ENCODE measurements around the gene MTRFR. TPM values are rescaled to one million over a fixed set of nuclear protein-coding genes. Genes with fewer than 3 reads are reported as not detected.

Gene MTRFR
- total RNA-seq, 4 donors from 2014 or later: 14.4 to 17.9 (median 16.2) TPM

DNA sequence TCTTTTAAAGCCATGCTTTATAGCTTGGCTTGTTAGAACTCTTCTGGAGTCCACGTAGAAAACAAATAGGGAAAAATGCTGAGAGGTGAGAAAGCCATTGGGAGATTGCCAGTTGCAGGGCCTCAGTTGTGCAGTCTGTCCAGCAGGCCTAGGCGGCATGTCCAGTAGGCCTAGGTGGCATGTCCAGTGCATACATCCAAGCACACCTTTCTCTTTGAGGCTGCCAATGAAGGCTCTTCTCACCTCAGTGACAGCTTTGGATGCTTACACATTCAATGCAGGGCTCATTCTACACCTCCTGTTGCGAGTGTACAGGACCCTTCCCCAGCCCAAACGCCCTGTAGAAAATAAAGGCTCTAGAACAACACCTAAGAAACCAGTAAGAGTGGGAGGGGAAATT lies 25.4 kb downstream of the MTRFR start:
- TF ChIP-seq, protein P1, sequence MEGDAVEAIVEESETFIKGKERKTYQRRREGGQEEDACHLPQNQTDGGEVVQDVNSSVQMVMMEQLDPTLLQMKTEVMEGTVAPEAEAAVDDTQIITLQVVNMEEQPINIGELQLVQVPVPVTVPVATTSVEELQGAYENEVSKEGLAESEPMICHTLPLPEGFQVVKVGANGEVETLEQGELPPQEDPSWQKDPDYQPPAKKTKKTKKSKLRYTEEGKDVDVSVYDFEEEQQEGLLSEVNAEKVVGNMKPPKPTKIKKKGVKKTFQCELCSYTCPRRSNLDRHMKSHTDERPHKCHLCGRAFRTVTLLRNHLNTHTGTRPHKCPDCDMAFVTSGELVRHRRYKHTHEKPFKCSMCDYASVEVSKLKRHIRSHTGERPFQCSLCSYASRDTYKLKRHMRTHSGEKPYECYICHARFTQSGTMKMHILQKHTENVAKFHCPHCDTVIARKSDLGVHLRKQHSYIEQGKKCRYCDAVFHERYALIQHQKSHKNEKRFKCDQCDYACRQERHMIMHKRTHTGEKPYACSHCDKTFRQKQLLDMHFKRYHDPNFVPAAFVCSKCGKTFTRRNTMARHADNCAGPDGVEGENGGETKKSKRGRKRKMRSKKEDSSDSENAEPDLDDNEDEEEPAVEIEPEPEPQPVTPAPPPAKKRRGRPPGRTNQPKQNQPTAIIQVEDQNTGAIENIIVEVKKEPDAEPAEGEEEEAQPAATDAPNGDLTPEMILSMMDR (IDR thresholded peaks at IDR 0.05): no peak
- TF ChIP-seq POLR2A (IDR thresholded peaks at IDR 0.05): no peak
- H3K27me3 ChIP-seq: no peaks in the 10 kb centered on the region

DNA sequence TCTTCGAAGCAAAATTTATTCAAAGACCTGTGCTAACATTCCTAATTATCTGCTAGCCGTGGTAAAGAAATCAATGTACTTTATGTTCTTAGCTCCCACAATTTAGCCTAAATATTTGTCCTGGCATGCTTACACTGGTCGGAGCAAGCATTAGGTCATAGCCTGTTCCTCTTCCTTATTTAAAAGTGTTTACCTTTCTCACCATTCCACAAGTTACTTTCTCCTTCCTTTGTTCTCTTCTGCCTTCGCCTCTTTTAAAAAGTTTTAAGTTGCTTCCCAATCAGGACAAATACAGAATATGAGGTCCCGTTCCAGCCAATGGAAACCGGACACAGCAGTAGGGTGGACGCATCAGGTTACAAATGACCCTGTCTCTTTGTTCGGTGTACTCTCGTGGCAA lies 26.8 kb downstream of the MTRFR start:
- H3K4me1 ChIP-seq: no peaks in the 10 kb centered on the region
- no peak for TF ChIP-seq POLR2A (IDR thresholded peaks at IDR 0.05)
- TF ChIP-seq, protein P1 (IDR thresholded peaks at IDR 0.05): no peak
- H3K27me3 ChIP-seq: no peaks in the 10 kb centered on the region
- WGBS, 2 donors: 81 to 83% methylated on average over 9 of the region's 9 CpGs
- H3K9me3 ChIP-seq: no peaks in the 10 kb centered on the region
- H3K4me3 ChIP-seq (replicated peaks in 1 of 3): no peak overlapping the region
- intact Hi-C loops (cut with DNase I): no loop called here
- H3K36me3 ChIP-seq: peaks cover 44 to 58% of the 10 kb centered on the region in 2 donors
- no peak for DNase-seq
- no peak overlapping the region for H3K27ac ChIP-seq

More for the DNA sequence above, 25.4 kb downstream of the MTRFR start:
- Histone ChIP-seq H3K4me3 (replicated peaks in 1 of 3) (no peak overlapping the region), H3K4me1 (no peaks in the 10 kb centered on the region), H3K27ac (no peak overlapping the region), H3K36me3 (peaks cover 58 to 63% of the 10 kb centered on the region in 2 donors), H3K9me3 (no peaks in the 10 kb centered on the region)
- WGBS, 2 donors: 66 to 73% methylated on average over 4 of the region's 4 CpGs
- no peak for DNase-seq
- intact Hi-C loops (cut with DNase I): no loop called here

DNA sequence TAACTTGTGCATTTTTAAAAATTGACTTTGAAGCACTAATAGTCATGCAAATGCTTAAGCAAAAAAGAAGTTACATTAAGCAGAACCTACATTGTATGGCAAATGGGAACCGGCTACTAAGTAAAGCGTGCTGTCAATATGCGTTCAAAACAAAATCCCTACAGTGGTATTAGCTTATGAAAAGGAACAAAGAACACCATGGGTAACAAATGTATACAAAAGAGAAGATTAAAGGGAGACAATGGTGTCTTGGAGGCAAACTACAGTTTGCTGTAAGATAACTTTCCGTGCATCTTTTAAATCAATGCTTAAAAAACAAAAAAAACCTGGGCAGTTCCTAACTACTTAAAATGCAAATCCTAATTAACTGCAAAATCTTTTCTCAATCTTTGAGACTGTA lies 28.0 kb downstream of the MTRFR start:
- WGBS, 2 donors: 90 to 93% methylated on average over 4 of the region's 4 CpGs
- H3K27me3 ChIP-seq: no peaks in the 10 kb centered on the region
- peaks cover 42 to 48% of the 10 kb centered on the region in 2 donors for H3K36me3 ChIP-seq
- H3K27ac ChIP-seq: no peak overlapping the region
- no peaks in the 10 kb centered on the region for H3K9me3 ChIP-seq
- TF ChIP-seq, protein P1 (IDR thresholded peaks at IDR 0.05): no peak
- TF ChIP-seq POLR2A (IDR thresholded peaks at IDR 0.05): no peak
- no peak for DNase-seq
- H3K4me1 ChIP-seq: no peaks in the 10 kb centered on the region
- no peak overlapping the region for H3K4me3 ChIP-seq (replicated peaks in 1 of 3)
- intact Hi-C loops (cut with DNase I): no loop called here

DNA sequence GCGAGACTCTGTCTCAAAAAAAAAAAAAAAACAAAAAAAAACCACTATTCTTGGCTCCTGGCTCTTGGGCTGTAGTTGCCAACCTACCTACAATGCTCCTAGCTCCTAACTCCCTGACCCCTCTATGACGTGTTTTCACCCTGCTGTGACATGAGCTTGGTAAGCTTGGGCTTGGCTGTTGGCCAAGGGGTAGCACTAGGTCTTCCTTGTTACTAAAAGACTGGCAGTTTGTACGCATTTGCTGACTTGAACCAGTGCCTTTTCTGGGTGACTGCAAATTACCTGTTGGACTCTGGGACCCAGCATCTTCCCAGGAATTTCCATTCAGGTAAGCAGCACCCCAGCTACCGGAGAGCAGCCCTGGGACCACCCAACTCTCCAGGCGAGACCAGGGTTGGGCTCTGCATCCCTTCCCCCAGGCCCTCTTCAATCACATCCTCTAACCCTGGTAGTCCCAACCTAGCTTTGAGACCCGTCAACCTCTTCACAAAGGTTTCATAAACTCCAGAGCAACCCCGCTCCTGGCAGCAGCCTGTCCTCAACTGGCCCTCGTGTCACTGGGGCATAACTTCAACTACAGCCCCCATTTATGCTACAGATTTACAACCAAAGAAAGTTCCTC lies 30.1 kb downstream of the MTRFR start:
- Histone ChIP-seq H3K36me3 (peaks cover 33 to 42% of the 10 kb centered on the region in 2 donors), H3K9me3 (no peaks in the 10 kb centered on the region), H3K27me3 (no peaks in the 10 kb centered on the region), H3K27ac (no peak overlapping the region), H3K4me1 (no peaks in the 10 kb centered on the region), H3K4me3 (replicated peaks in 1 of 3) (no peak overlapping the region)
- intact Hi-C loops (cut with DNase I): no loop called here
- no peak for TF ChIP-seq POLR2A (IDR thresholded peaks at IDR 0.05)
- TF ChIP-seq, protein P1 (IDR thresholded peaks at IDR 0.05): no peak
- WGBS, 2 donors: 94% methylated on average over 8 of the region's 8 CpGs
- DNase-seq: no peak

DNA sequence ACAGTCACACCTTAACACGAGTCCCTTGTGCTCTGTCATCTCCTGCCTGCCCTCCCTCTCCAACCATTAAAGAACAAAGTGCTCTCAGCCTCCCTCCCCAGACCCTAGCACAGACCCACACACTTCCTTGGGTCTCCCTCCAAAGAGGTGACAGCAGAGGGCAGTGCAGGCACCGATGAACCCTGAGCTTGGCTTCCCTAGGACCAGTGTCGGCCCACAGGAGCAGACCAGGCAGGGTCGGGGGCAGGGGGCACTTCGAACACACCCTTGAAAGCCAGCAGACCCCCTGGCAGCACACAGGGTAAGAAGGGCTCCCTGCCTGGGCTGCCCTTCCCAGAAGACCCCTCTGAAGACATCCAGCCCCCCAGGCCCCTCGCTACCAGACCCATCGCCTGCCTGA lies 31.4 kb downstream of the MTRFR start:
- WGBS, 2 donors: 55 to 65% methylated on average over 5 to 7 of the region's 7 CpGs
- peaks cover 22 to 34% of the 10 kb centered on the region in 2 donors for H3K36me3 ChIP-seq

More for the DNA sequence above, 31.4 kb downstream of the MTRFR start:
- Histone ChIP-seq H3K9me3 (no peaks in the 10 kb centered on the region), H3K4me3 (replicated peaks in 1 of 3) (no peak overlapping the region), H3K4me1 (peaks cover 7 to 13% of the 10 kb centered on the region in 2 donors), H3K27ac (no peak overlapping the region), H3K27me3 (no peaks in the 10 kb centered on the region)
- no peak for DNase-seq
- intact Hi-C loops (cut with DNase I): no loop called here
- no peak for TF ChIP-seq POLR2A (IDR thresholded peaks at IDR 0.05)
- TF ChIP-seq, protein P1 (IDR thresholded peaks at IDR 0.05): no peak

All from thyroid gland (tissue), 4 donors.